NCI-H524 treated with DMSO at 0.1 percent for 48 hours (cell line): ENCODE data around the gene CHRNB1.

Experiments used
- DNase-seq: peaks from one replicate; lab custom pipeline; 2025; lab: John Stamatoyannopoulos, UW

The CHRNB1 gene

DNA sequence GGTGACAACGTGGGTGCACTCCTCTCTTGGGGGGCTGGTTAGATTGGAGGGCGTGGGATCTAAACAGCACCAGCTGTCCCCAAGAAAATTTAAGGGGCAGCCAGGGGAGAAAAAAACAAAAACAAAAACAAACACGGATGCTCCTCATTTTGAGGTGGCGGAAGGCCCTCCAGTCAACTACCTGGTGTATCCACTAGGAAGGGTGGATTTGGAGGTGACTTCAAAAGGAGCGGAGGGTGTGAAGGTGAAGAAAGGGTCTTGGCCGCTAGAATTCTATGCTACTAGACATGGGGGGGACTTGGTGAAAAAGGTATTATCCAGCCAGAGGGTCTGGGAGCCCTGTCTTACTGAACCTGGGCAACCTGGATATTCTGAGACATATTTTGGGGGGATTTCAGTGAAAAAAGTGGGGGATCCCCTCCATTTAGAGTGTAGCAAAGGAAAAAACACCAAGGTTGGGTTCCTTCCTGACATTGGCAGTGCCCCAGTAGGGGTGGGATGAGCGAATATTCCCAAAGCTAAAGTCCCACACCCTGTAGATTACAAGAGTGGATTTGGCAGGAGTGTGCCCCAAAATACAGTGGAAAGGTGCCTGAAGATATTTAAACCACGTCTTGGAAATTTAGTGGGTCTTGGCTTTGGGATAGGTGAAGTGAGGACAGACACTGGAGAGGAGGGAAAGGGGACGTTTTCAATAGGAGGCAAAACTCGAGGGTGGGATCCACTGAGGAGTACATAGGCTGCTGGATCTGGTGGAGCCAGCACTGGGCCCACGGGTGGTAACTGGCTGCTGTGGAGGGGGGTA is 6.0 kb upstream of the CHRNB1 start:
- DNase-seq = no peak

DNA sequence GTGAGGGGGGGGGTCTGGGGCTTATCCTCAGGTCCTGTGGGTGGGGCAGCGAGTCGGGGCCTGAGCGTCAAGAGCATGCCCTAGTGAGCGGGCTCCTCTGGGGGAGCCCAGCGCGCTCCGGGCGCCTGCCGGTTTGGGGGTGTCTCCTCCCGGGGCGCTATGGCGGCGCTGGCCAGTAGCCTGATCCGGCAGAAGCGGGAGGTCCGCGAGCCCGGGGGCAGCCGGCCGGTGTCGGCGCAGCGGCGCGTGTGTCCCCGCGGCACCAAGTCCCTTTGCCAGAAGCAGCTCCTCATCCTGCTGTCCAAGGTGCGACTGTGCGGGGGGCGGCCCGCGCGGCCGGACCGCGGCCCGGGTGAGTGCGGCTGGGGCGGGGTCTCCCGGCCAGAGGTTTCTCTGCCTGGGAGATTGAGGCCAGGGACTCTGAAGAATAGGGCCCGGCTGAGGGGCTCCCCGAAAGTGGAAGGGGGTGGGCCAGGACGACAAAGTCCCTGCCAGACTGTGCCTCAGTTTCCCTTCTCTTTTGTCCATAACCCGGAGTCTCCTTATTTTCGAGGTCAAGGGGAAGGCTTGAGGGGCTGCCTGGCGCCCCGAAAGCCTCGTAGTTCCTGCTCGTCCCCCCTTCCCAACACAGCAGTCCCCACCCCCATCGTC is 5.3 kb upstream of the CHRNB1 start, which contains the start of gene FGF11:
Gene FGF11 (plus strand): TSS at position 51 of the 651 bp plus-strand sequence. CDS start 109 bp downstream, at position 160.
- no peak for DNase-seq

DNA sequence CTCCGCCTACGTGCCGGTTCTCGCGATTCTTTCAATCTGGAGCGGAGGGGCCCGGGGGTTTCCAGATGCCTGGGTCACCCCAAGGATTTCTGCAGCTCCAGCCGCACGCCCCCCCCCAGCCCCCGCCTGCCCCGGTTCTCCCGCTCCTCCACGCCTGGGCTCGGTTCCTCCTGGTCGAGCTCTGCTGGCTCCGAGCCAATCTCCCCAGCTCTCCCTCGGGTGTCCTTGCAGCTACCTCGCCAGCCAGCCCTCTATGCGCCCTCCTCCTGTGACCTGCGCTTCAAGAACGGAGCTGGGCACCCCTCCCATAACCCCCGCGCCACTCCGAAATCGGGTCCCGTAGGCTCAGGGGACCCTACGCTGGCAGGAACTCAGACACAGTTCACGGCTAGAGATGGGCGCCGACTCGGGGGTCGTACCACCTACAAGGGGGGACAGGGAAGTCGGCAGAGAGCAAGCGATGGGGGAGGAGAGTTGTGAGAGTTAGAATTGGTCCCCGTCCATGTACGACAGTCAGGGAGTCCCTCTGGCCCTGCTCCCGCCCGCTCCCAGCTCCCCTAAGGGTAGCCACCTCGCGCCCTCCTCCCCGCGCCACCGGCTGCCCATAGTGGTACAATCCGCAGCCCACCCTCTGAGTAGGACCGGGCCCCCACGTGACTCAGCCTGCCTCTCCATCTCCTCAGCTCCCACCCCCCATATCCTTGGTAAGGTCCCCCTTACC is 4.6 kb upstream of the CHRNB1 start:
- no peak for DNase-seq

DNA sequence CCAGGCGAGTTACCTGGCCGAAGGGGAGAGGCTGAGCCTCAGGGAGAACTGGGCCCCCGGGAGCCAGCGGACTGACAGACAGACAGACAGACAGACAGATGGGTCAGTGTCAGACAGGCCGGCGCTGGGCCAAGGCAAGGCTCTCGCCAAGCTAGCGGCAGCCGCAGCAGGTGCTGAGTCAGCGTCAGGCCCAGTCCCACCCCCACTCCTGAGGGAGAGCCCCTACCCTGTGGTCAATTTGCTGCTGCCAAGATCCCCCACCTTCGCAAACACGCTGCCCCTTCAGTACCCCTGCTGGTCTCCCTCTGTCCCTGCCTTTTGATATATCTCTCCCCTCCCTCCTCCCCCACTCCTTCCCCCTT is 4.0 kb upstream of the CHRNB1 start:
- DNase-seq = no peak

DNA sequence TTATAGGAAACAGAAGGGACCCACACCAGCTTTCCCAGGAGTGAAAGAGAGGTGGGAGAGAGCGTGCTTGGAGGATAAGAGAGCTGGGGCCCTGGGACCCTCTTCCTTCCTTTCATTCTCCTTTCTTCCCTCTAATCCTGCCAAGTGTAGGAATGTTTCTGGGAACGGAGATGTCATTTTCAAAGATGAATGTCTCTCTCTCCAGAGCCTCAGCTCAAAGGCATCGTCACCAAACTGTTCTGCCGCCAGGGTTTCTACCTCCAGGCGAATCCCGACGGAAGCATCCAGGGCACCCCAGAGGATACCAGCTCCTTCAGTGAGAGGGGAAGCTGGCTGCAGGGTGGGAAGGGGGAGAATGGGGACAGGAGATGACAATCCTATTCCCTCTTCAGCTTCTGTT is 3.6 kb upstream of the CHRNB1 start:
- no peak for DNase-seq

DNA sequence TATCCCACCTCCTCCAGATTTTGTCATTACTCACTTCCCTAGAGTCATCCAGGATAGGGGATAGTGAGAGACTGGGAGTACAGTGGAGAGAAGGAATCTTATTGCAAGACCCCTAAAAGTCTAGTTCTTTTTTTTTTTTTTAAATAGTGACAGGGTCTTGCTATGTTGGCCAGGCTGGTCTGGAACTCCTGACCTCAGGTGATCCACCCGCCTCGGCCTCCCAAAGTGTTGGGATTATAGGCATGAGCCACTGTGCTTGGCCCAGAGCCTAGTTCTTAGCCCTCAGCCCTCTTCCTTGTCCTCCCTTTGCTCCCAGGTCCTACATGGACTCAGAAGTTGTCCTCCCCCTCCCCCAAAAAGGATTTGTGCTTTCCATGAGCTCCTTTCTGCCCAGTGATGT is 2.7 kb upstream of the CHRNB1 start:
- DNase-seq = no peak

DNA sequence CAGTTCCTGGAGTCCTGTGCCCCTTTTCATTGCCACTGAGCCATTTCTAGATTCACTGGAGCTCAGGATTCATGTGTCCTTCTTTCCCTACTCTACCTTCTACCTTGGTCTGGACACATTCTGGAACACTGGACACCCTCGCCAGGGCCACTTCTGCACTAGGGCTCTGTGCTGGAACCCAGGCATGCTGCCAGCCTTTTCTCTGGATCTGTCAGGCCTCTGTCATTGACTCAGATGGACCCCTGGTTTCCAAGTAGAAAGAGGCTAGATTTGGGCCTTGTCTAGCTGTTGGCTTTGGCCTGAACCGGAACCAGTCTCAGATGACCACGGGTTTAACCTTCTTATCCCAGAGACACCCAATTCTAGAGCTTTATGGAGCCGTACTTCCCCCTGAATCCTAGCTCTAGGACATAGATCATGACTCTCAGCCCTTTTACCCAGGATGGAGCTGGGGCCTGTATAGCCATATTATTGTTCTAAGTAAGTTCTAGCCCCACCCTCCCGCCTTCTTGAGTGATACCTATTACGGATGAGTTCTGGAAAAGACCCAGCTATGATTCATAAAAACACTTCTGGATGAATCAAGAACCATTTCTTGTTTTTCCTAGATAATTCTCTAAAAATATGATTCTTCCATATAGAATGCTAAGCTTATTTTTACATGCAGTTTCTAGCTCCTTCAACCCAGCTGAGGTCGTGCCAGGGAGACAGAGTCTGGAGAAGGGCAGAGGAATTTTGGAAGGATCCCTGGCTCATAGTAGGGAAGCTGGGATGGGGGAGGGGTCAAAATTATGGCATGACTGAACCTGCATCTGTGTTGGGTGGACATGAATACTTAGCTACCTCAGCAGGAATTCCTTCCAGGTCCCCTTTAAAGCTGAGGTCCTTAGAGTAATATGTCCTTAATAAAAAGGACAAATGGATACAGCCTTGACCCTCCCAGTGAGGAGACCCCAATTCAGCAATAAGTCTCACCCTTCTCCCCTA is 1.1 kb upstream of the CHRNB1 start:
- DNase-seq = no peak

DNA sequence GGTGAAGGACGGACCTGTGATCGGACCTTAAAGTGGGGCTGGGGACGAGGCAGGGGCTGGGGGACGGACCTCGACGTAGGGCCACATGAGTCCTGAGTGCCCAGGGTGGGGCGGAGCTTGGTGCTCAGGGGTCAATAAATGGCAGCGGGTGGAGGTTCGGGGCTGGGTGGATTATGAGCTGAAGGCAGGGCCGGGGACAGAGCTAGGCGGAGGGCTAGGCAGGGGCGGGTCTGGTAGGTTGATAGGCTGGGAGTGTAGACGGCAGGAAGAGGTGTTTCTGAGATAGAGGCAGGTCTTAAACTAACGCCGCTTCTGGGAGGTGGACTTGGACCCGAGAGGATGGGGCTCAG is 733 bp downstream of the CHRNB1 start:
- DNase-seq = no peak

DNA sequence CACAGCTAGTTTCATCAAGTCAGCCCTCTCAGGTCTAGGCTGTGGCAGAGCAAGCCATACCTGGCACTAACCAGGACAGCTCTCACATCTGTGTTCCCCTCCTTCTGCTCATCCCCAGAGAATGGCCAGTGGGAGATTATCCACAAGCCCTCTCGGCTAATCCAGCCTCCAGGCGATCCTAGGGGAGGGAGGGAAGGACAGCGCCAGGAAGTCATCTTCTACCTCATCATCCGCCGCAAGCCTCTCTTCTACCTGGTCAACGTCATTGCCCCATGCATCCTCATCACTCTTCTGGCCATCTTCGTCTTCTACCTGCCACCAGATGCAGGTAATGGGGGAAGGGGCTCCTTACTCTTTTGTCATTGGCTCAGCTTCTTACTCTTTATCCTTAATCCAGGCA is 3.6 kb downstream of the CHRNB1 start:
- DNase-seq = no peak

DNA sequence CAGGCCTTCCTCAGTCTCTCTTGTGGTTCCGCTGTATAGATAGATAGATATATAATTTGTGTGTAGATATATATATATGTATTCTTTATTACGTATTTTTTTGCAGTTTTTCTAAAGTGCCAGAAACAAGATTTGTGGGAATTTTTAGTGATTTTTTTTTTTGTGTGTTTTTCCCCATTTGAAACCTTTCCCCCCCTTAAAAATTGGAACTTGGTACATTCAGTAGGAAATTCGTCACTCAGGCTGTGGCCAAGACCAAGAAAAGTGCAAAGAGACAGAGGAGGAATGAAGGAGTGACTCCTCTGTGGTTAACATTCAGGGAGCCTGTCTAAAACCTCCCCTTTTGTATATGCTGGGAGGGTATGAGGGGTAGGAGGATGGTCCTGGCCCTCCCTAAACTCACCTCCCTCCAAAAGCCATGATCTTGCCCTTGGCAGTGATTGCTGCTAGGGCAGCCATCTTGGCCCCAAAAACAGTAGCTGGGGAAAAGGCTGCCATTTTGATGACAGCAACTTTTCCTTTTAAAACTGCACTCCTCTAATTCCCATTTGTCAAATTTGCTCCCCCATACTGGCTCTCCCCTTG is 15.2 kb downstream of the CHRNB1 start:
- DNase-seq = no peak

DNA sequence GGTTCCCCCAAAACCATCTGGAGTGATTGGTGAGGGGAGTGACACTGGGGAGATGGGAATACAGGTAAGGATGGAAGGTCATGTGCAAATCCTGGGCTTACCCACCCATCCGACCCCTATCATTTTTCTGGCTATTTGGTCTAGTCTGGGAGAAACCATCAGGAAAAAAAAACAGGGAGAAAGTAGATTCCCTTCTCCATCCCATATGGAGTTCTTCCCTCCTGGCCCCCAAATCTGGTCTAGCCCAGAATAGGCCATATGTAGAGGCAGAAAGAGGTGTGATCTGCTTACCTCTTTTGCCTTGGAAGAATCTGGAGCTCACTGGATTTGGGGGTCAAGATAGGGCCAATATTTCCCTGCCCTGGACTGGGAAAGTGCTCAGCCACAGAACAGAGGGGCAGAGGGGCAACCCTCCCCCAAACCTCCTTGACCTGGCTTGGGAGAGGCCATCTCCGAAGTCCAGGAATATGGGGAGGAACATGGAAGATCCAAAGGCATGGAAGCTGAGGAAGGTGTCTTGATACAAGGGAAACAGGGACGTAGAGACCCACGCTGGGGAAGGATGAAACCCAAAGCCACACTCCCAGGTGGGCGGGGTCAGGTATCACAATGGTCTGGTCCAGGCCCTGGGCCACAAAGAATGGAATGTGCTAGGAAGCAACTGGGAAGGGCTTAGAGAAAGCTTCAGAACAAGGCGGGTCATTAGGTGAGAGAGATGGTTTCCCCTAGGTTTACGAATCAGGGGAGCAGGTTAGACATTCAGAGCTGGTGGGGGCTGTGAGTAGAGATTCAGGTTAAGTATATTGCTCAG is 16.2 kb downstream of the CHRNB1 start:
- DNase-seq = no peak

DNA sequence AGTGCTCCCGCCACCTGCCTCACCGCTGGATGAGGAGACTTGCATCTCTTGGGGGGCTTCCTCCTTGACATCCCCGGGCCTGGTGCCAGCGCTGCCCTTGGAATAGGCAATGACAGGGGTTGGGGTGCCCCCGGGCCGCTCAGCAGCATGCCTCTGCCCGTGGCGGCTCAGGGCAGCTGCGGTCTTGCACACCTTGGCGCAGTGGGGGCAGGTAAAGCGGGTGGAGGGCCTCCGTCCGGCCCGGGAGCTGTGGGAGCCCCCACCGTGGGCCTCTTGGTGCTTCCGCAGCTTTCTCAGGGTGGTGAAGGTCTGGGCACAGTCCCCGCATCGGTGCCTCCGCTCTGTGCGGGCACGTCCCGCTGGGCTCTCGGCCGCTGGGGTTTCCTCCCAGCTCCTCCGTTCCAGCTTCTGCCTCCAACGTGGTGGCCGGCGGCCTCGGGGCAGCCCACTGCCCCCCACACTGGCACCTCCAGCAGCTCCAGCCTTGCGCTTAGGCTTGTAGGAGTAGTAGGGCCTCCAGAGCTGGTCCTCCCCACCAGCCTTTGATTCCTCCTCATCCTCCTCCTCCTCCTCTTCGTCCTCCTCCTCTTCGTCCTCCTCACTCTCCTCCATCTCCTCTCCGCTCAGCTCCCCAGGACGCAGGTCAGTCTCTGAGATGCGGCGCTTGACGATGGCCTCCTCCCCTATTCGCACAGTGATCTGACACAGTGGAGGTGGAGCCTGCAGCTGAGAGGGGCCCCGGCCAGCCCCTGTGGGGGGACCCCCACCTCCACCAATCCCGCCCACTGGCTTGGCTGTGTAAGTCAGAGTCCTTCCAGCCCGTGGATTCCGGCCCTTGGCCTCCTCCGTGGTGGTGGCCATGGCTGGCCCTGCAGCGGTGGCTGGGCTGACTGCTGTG is 17.9 kb downstream of the CHRNB1 start:
- DNase-seq = no peak

DNA sequence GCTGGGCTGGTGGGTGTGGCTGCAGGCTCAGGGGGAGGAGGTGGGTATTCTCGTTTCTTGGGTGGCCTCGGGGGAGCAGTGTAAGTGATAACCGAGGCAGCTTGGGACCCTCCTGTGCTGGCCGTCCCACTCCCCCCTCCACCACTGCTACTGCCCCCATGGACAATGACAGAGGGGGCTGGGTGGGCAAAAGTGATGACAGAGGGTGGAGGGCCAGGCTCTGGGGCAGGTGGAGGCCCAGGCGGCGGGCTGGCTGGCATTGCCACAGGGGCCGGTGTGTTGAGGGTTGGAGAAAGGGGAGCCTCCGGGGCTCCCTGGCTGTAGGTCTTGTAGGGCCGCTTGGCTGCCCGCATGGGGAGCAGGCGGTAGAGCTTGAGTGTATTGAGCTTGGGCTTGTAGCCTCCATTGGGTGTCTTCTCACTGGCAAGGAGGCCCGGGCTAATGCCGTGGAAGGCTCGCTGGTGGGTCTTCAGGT is 18.5 kb downstream of the CHRNB1 start:
- DNase-seq = no peak

DNA sequence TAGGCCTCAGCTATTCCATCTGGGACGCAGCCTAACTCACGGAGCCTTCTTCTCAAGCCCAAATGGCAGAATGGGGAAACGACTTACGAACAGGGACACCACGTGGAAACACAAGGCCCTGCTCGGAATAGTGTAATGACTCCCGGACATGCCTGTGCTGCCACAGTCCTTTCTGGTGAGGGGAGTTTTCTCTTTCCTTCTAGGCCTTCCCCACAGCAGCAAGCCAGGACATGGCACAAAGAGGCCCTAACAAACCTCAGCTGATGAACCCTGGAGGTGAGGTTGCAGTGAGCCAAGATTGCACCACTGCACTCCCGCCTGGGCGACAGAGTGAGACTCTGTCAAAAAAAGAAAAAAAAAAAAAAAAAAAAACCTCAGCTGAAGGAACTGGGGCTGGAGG is 19.2 kb downstream of the CHRNB1 start:
- no peak for DNase-seq

DNA sequence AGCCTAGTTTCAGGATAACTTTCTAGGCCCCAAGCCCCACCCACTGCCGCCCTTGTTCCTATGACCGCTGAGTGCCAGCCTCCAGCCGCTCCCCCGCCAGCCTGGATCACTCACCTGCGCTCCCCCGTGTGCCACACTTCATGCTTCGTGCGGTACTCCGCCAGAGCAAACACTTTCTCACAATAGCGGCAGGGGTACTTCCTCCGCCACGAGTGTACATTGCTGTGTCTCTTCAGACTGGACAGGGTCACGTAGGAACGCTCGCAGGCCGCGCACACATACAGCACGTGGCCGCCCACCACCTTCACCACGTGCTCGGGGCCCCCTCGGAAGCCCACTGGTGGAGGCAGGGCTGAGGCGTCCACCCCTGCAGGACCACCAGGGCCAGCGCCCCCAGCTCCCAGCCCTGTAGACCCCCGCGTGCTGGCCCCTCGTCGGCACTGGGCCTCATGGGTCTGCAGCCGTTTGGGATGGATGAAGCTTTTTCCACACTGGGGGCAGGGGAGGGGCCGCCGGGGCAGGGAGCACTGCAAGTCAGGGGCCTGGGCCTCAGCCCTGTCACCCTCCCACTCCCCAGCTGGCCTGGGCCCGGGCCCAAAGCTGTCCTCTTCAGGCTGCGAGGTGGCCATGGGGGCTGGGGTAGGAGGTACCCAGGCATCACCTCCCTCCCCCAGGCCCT is 20.9 kb downstream of the CHRNB1 start:
- no peak for DNase-seq

DNA sequence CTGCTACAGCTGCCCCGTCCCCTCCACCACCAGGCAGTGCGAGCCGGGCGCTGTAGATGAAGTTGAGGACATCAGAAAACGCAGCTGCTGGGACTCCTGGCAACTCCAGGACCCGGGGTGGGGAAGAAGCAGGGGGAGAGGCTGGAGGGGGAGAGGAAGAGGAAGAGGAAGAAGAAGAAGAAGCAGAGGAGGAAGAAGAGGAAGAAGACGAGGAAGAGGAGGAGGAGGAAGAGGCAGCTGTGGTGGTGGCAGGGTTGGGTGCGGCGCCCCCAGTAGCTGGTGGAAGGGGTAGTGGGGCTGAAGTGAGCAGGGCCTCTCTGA is 21.4 kb downstream of the CHRNB1 start:
- no peak for DNase-seq

DNA sequence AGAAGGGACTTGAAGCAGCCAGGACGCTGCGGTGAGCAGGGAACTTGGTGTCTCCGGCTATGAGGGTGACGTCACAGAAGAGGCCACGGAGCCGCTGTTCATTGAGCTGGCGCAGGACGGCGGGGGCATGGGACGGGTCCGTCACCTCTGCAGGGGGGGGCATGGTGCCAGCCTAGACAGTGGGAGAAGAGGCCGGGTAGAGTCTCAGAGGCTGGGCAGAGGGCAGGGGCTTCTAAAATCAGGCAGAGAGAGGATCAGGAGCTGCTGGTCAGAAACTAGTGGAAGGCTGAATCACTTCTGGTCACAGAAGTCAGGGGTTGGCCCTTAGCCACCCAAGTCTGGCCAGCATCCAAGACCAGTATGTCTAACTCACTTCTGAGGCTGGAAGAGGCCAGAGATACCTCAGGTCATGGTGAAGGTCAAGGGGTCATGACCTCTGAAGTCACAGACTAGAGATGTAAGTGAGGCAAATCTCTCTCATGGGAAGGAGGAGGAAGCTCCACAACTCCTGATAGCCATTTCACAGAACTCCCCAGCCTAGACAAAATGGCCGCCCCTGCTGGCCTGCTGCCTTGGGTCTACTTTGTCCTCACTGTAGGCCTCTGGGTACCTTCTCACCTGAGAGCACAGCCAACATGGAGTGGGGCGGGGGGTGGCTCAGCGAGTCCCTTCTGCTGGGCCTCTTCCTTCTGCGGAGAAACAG is 21.9 kb downstream of the CHRNB1 start:
- DNase-seq = no peak

DNA sequence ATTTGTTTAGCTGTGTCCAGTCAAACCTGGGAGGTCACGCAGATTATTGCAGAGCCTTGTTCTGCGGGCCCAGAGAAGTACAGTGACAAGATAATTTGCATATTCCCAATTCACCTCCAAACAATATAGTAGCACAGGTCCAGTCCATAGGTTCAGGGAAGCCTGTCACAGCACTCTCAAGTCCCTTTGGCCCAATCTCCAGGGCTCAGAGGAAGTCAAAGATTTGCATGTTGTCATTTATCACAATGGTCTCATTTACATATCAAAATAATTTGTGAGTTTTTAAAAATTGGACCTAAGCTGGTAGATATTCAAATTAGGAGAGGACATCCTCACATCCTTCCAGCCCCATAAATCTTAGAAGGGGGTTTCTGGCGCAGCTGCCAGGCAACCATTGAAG is 22.6 kb downstream of the CHRNB1 start:
- DNase-seq = no peak

DNA sequence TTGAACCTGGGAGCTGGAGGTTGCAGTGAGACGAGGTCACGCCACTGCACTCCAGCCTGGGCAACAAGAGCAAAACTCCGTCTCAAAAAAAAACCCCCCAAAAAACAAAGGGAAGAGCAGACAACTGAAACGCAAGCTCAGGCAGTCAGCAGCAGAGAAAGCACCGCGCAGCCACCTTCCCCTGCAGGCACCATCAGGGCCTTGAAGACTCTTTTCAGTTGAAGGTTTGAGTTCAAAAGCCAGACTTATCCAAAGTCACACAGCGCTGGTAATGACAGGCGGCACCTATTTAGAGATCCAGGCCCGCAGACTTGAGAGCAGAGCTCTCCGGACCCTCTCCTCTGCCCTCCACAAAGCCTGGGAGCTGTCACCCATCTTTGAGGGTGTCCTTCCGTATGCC is 23.4 kb downstream of the CHRNB1 start:
- no peak for DNase-seq
